Activated naive CD8-positive, alpha-beta T cell treated with anti-CD3 and anti-CD28 coated beads, Interleukin-2, amount 10 ng/mL, durations not matched to agents 7 days and 5 days (primary cell): ENCODE data around the gene KL. TPM values are rescaled to one million over a fixed set of nuclear protein-coding genes. Genes with fewer than 3 reads are reported as not detected.

ENCODE experiments used
- ATAC-seq: fragments of 150-1000 bp; cut with Tn5 transposase; one replicate; pipeline ENCODE4 v1.10.0; 2021; ENCODE audit warnings: low read depth, moderate library complexity
- POLR2A ChIA-PET: fragments of 350-600 bp; sonication (Branson Sonifier 250); formaldehyde crosslinking; loops from one replicate; lab custom pipeline; 2021; ENCODE audit warnings: antibody characterized with exemption; lab: Charles Lee
- DNase-seq: peaks from one replicate; pipeline ENCODE4 v3.0.0; 2021
- H3K27ac Mint-ChIP-seq: one replicate; pipeline ENCODE4 v1.8.0; 2022; ENCODE audit warnings: mild to moderate bottlenecking, mixed read lengths
- H3K27me3 Mint-ChIP-seq: one replicate; pipeline ENCODE4 v1.8.0; 2022; ENCODE audit warnings: mild to moderate bottlenecking, moderate library complexity, mixed read lengths
- H3K36me3 Mint-ChIP-seq: one replicate; pipeline ENCODE4 v1.8.0; 2021; ENCODE audit warnings: mild to moderate bottlenecking, mixed read lengths
- H3K4me1 Mint-ChIP-seq: one replicate; pipeline ENCODE4 v1.8.0; 2021; ENCODE audit warnings: mixed read lengths
- H3K4me3 Mint-ChIP-seq: one replicate; pipeline ENCODE4 v1.8.0; 2022; ENCODE audit warnings: mild to moderate bottlenecking, moderate library complexity, mixed read lengths
- H3K9me3 Mint-ChIP-seq: one replicate; pipeline ENCODE4 v1.8.0; 2021; ENCODE audit warnings: mixed read lengths
- total RNA-seq, 2 experiments: library from RNA; stranded (reverse); gene quantifications; one replicate each; pipeline ENCODE4 v1.2.3, GENCODE V29; 2021

Gene KL
- total RNA-seq, 2 experiments from 2014 or later = 0.28 to 0.64 TPM

- H3K36me3 Mint-ChIP-seq = no peaks in the 10 kb centered on the region
Observed at GRCh38 chr13:33107361-33107760, 91.1 kb downstream of the KL start.

DNA sequence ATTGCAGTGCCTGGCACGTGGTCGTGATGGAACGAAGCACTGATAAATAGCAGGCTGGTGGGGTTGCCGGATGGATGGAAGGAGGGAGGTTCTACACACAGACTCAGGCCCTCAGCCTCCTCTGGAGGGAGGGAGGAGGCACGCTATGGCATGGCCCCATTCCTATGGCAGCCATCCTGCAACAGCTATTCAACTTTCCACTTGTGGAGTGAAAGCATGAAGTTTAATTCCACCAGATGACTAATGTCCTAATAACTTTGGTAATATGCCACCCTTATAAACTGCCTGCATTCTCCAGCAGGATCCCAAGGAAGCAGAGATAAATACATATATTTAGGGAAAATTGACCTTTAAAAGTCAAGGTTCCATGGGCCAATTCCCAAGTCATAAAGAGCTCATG lies 92.4 kb downstream of the KL start:
- Mint-ChIP-seq H3K27me3 (peaks cover 15% of the 10 kb centered on the region), H3K36me3 (no peaks in the 10 kb centered on the region), H3K27ac (no peak overlapping the region), H3K4me1 (no peaks in the 10 kb centered on the region), H3K4me3 (no peak overlapping the region), H3K9me3 (no peaks in the 10 kb centered on the region)
- DNase-seq (no peak), ATAC-seq (no peak)
- POLR2A ChIA-PET = no interaction called here

More at GRCh38 chr13:33107361-33107760, 91.1 kb downstream of the KL start:
- H3K27me3 Mint-ChIP-seq = peaks cover 16% of the 10 kb centered on the region
- no peaks in the 10 kb centered on the region for H3K4me1 Mint-ChIP-seq
- no peak for DNase-seq
- H3K4me3 Mint-ChIP-seq = no peak overlapping the region
- no peak for ATAC-seq
- no peaks in the 10 kb centered on the region for H3K9me3 Mint-ChIP-seq
- no peak overlapping the region for H3K27ac Mint-ChIP-seq
- POLR2A ChIA-PET = no interaction called here

DNA sequence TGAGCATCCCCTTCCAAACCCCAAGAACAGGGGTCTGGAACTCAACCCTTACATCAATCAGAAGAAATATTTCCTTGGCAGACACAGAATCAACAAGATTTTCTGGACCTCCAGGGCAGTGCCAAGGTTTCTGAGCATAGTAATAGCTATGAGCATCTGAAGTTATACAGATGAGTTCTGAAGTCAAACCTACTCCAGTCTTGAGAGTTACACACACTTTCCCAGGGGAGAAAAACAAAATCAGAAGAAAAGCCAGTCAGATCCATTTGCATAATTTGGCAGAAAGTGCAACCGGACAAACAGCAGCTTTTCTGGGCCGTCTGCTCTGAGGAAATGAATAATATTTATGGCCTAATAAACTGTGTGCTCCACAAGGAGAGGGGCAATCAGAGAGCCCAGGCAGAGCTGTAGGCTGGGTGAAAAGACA lies 93.1 kb downstream of the KL start:
- Mint-ChIP-seq H3K4me3 (no peak overlapping the region), H3K9me3 (no peaks in the 10 kb centered on the region), H3K4me1 (no peaks in the 10 kb centered on the region), H3K27me3 (peaks cover 15% of the 10 kb centered on the region), H3K36me3 (no peaks in the 10 kb centered on the region), H3K27ac (no peak overlapping the region)
- ATAC-seq (no peak), DNase-seq (no peak)
- POLR2A ChIA-PET = no interaction called here

DNA sequence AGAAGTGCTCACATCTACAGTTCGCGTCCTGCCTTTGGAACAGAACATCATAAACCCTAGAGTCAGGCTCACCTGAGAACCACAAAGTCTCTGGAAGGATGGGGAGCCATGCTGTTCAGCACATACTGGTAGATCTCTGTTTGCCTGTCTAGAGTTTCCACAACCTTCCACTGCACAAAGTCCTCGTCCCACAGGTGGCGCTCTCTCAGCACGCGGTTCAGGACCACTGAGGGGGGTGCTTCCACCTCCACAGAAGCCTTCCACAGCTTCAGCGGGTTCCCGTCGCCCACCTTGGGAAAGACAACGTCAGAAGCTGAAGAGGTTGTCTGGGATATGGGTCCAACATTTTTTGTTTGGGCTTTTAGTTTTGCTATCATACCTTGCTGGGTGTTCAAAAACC lies 93.6 kb downstream of the KL start:
- POLR2A ChIA-PET = no interaction called here
- H3K27me3 Mint-ChIP-seq = peaks cover 15% of the 10 kb centered on the region
- DNase-seq = no peak

DNA sequence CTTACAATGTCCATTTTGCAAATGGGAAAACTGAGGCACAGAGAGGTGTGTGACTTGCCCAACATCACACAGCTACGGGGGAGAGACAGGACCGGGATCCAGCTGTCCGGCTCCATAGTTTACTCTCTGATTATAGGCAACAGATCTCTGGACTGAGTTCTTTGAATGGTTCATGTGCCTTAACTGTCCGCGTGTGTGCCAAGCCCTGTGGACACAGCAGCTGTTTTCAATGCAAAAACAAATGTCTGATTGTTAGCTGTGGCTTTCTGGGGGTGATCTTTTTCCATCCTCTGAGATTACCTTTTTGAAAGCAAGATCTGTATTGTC lies 94.1 kb downstream of the KL start:
- ATAC-seq (no peak), DNase-seq (no peak)
- no peaks in the 10 kb centered on the region for H3K36me3 Mint-ChIP-seq
- H3K4me1 Mint-ChIP-seq = no peaks in the 10 kb centered on the region
- peaks cover 15% of the 10 kb centered on the region for H3K27me3 Mint-ChIP-seq
- H3K9me3 Mint-ChIP-seq = no peaks in the 10 kb centered on the region
- H3K27ac Mint-ChIP-seq = no peak overlapping the region
- no peak overlapping the region for H3K4me3 Mint-ChIP-seq
- POLR2A ChIA-PET = no interaction called here

More for the DNA sequence above, 93.6 kb downstream of the KL start:
- Mint-ChIP-seq H3K27ac (no peak overlapping the region), H3K9me3 (no peaks in the 10 kb centered on the region), H3K4me1 (no peaks in the 10 kb centered on the region), H3K4me3 (no peak overlapping the region), H3K36me3 (no peaks in the 10 kb centered on the region)
- no peak for ATAC-seq

DNA sequence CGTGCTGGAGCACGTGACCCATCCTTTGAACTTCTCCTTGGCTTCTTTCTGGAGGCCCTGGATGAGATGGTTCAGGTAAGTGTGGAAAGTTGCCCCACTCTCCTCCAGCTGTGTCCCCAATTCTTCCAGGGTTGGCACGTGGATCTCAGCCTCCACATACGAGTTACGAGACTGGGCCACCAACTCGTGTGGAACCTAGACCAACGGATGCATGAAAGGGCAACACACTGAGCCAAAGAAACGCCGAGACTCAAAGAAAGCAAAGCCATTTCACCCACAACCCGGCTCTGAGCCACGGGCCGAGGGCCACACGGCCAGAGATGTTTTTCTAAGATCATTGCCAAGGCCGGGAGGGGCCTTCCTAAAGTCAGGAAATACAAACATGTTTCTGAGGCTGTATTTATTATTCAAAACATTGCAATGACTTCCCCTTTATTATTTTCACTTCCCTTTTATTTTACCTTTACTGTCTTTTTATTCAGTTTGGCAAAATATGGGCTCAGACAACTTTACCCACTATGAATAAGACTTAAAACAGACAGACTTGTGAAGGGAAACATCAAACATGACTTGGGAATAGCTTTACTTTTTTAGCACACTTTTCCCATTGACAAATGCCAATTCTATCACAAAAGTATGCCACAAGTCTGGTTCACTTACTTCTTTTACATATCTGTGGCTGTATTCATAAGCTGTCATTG lies 94.6 kb downstream of the KL start:
- no peak for DNase-seq
- Mint-ChIP-seq H3K4me3 (no peak overlapping the region), H3K36me3 (no peaks in the 10 kb centered on the region), H3K27me3 (peaks cover 15% of the 10 kb centered on the region), H3K4me1 (no peaks in the 10 kb centered on the region), H3K9me3 (no peaks in the 10 kb centered on the region), H3K27ac (no peak overlapping the region)
- no peak for ATAC-seq
- POLR2A ChIA-PET = no interaction called here

GRCh38 chr13:33111414-33112110 lies 95.3 kb downstream of the KL start:
- no peak overlapping the region for H3K27ac Mint-ChIP-seq
- H3K9me3 Mint-ChIP-seq = no peaks in the 10 kb centered on the region
- no peaks in the 10 kb centered on the region for H3K4me1 Mint-ChIP-seq
- peaks cover 10% of the 10 kb centered on the region for H3K27me3 Mint-ChIP-seq
- DNase-seq (no peak), ATAC-seq (no peak)
- no peaks in the 10 kb centered on the region for H3K36me3 Mint-ChIP-seq
- POLR2A ChIA-PET = no interaction called here
- H3K4me3 Mint-ChIP-seq = no peak overlapping the region

GRCh38 chr13:33112766-33113165 lies 96.5 kb downstream of the KL start:
- Mint-ChIP-seq H3K4me1 (no peaks in the 10 kb centered on the region), H3K27ac (no peak overlapping the region), H3K27me3 (peaks cover 4% of the 10 kb centered on the region), H3K4me3 (no peak overlapping the region), H3K36me3 (no peaks in the 10 kb centered on the region), H3K9me3 (no peaks in the 10 kb centered on the region)
- POLR2A ChIA-PET = no interaction called here
- ATAC-seq (no peak), DNase-seq (no peak)

- ATAC-seq = no peak
- no peaks in the 10 kb centered on the region for H3K27me3 Mint-ChIP-seq
- H3K4me1 Mint-ChIP-seq = no peaks in the 10 kb centered on the region
- no peak overlapping the region for H3K27ac Mint-ChIP-seq
- H3K4me3 Mint-ChIP-seq = no peak overlapping the region
- no peaks in the 10 kb centered on the region for H3K9me3 Mint-ChIP-seq
- POLR2A ChIA-PET = no interaction called here
- DNase-seq = no peak
- no peaks in the 10 kb centered on the region for H3K36me3 Mint-ChIP-seq
Observed at GRCh38 chr13:33114146-33114545, 97.9 kb downstream of the KL start.

DNA sequence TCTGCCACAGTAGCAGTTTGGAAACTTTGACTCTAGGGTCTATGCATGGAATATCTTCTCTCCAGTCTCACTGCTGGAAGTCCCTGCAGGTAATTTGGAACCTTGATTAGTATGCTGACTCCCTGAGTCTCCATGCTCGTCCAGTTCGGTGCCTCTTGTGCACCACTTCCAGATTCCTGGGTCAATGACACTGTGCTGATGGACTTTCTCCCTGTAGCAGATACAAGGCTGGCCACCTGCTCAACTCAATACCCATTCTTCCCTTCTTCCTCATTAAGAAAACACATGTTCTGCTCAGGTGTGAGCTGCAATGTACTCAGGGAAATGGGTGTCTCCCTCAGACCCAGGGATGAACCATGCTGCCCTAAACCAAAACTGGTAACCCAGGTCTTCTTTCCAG lies 99.1 kb downstream of the KL start:
- Mint-ChIP-seq H3K27me3 (no peaks in the 10 kb centered on the region), H3K4me1 (no peaks in the 10 kb centered on the region), H3K27ac (no peak overlapping the region), H3K9me3 (no peaks in the 10 kb centered on the region), H3K4me3 (no peak overlapping the region), H3K36me3 (no peaks in the 10 kb centered on the region)
- DNase-seq = no peak
- POLR2A ChIA-PET = no interaction called here
- no peak for ATAC-seq
